Stimulated activated CD8-positive, alpha-beta memory T cell treated with anti-CD3 and anti-CD28 coated beads, Interleukin-4, amount 100 ng/mL, for 24 hours (primary cell): Measurements from ENCODE around the gene FAM169A.
"Not testable (repeated sequence)": the region's sequence is repeated elsewhere in the genome, so short reads cannot be mapped to it uniquely, and the experiment has no call there.

Experiments
- DNase-seq: peaks from one replicate; pipeline ENCODE4 v3.0.0-alpha.2; 2020; ENCODE audit warnings: low read depth

FAM169A gene

GRCh38 chr5:74870299-74871067 is 4.3 kb upstream of the FAM169A start:
- no peak for DNase-seq

GRCh38 chr5:74869414-74869813 is 3.2 kb upstream of the FAM169A start:
- DNase-seq: not testable (repeated sequence)

GRCh38 chr5:74866596-74867162 is 492 bp upstream of the FAM169A start:
- no peak for DNase-seq

GRCh38 chr5:74865256-74865803 is 857 bp downstream of the FAM169A start:
- DNase-seq: no peak

GRCh38 chr5:74864823-74865222 is 1.4 kb downstream of the FAM169A start:
- no peak for DNase-seq

GRCh38 chr5:74863726-74864125 is 2.5 kb downstream of the FAM169A start:
- no peak for DNase-seq

- no peak for DNase-seq
Measured at GRCh38 chr5:74862221-74862620, 4.0 kb downstream of the FAM169A start.

GRCh38 chr5:74856975-74857374 is 9.2 kb downstream of the FAM169A start:
- DNase-seq: not testable (repeated sequence)

- DNase-seq: no peak
Measured at GRCh38 chr5:74853256-74853655, 12.9 kb downstream of the FAM169A start.

GRCh38 chr5:74851684-74852353 is 14.4 kb downstream of the FAM169A start:
- DNase-seq: no peak

- DNase-seq: no peak
Measured at GRCh38 chr5:74850789-74851425, 15.3 kb downstream of the FAM169A start.

- no peak for DNase-seq
Measured at GRCh38 chr5:74850030-74850429, 16.2 kb downstream of the FAM169A start.

- DNase-seq: no peak
Measured at GRCh38 chr5:74848553-74849025, 17.6 kb downstream of the FAM169A start.

- DNase-seq: no peak
Measured at GRCh38 chr5:74839229-74839628, 27.0 kb downstream of the FAM169A start.

GRCh38 chr5:74838262-74838661 is 27.9 kb downstream of the FAM169A start:
- no peak for DNase-seq

- no peak for DNase-seq
Measured at GRCh38 chr5:74837115-74837514, 29.1 kb downstream of the FAM169A start.

- DNase-seq: no peak
Measured at GRCh38 chr5:74833537-74834266, 32.5 kb downstream of the FAM169A start.

GRCh38 chr5:74829413-74829812 is 36.8 kb downstream of the FAM169A start:
- DNase-seq: no peak

- no peak for DNase-seq
Measured at GRCh38 chr5:74822288-74822687, 43.9 kb downstream of the FAM169A start.

GRCh38 chr5:74816875-74817274 is 49.3 kb downstream of the FAM169A start:
- DNase-seq: no peak

GRCh38 chr5:74810915-74811314 is 55.3 kb downstream of the FAM169A start:
- no peak for DNase-seq

GRCh38 chr5:74801941-74802340 is 64.2 kb downstream of the FAM169A start:
- no peak for DNase-seq
